Psoas muscle (tissue), 8 donors: ENCODE results near the gene STEAP3. TPM values are rescaled to one million over a fixed set of nuclear protein-coding genes. Genes with fewer than 3 reads are reported as not detected.

ENCODE experiments used
- ATAC-seq, 4 donors: fragments of 200-7000 bp; cut with Tn5 transposase; one replicate each; pipeline ENCODE4 v1.9.1; 2020; ENCODE audit warnings: moderate library complexity in 3 of 4, mild to moderate bottlenecking in 2 of 4
- DNase-seq, 2 donors: peaks; one replicate each; pipeline ENCODE4 v3.0.0-alpha.2; 2020
- H3K27ac ChIP-seq: fragments of 200-600 bp; one replicate; pipeline ENCODE4 v1.8.0; 2022
- H3K27me3 ChIP-seq, 3 donors: fragments of 200-600 bp in 1 of 3; one replicate each; pipeline versions ENCODE4 v1.6.1 to v1.8.0; 2013 to 2022; ENCODE audit warnings: low read length in 2 of 3, mild to moderate bottlenecking in 2 of 3, moderate library complexity in 1 of 3; ENCODE audit not compliant: insufficient read depth in 3 of 3
- H3K36me3 ChIP-seq, 2 donors: fragments of 200-600 bp in 1 of 2; one replicate each; pipeline versions ENCODE4 v1.6.1 to v1.8.0; 2013 to 2022; ENCODE audit warnings: low read depth in 1 of 2, mild to moderate bottlenecking in 1 of 2, moderate library complexity in 1 of 2; ENCODE audit not compliant: insufficient read depth in 1 of 2
- H3K4me1 ChIP-seq: fragments of 200-600 bp; one replicate; pipeline ENCODE4 v1.8.0; 2022
- H3K4me3 ChIP-seq: fragments of 200-600 bp; one replicate; pipeline ENCODE4 v1.8.0; 2022; ENCODE audit warnings: mild to moderate bottlenecking
- H3K9me3 ChIP-seq: fragments of 200-600 bp; one replicate; pipeline ENCODE4 v1.8.0; 2022
- CTCF ChIP-seq: fragments of 200-600 bp; IDR thresholded peaks from one replicate; pipeline ENCODE4 v1.8.0; 2022; ENCODE audit warnings: antibody characterized with exemption
- WGBS, 3 donors: extraction: QIAGEN DNeasy Blood & Tissue Kit; methylation state at CpG; one replicate each; pipeline versions ENCODE4 v1.1.6 to v1.1.7; 2013; 5-methylcytosine and 5-hydroxymethylcytosine counted together
- intact Hi-C, 2 donors: fragments of 100-400 bp; cut with DNase I; formaldehyde crosslinking; loops; one replicate each; pipeline versions ENCODE4 v1.11.0 to v1.14.2; 2022
- polyA plus RNA-seq, 3 donors: library from polyadenylated mRNA; stranded (reverse); fragments of 200-250 nt; gene quantifications; one replicate each; pipeline ENCODE4 v1.2.3, GENCODE V29; 2013
- total RNA-seq, 4 donors: library from RNA; stranded (reverse); fragmentation: NEBNext Ultra II Directional in 2 of 4; extraction: Animal tissue kit (Norgen Biotek cat#: 25700) in 2 of 4; gene quantifications; one replicate each; pipeline versions ENCODE4 v1.2.1 to v1.2.4, GENCODE V29; 2021 to 2023
- donor health status: healthy with polysubstance abuse.
- donor health status: DM: no; HTN: no; CAD: no; lungs with moderate emphysema.
- donor health status: Bipolar disorder and iron deficiency.
- donor health status: healthy.
- donor health status: DM: yes; HTN: yes; CAD: no.
- donor health status: DM: no; HTN: no; CAD: no.
- donor health status: DM: no; HTN: no; CAD: no.
- donor health status: DM: yes; HTN: yes; CAD: no.

STEAP3 gene
- total and polyA plus RNA-seq, 7 donors = 8.6 to 47.4 (median 15.7) TPM

- Histone ChIP-seq H3K36me3 (peaks cover 0 to 52% of the 10 kb centered on the region in 2 donors), H3K9me3 (no peaks in the 10 kb centered on the region), H3K27ac (no peak overlapping the region), H3K27me3 (no peaks in the 10 kb centered on the region), H3K4me1 (peaks cover 20% of the 10 kb centered on the region), H3K4me3 (no peak overlapping the region)
- DNase-seq = no peak
- TF ChIP-seq CTCF = no peak
- intact Hi-C loops = no loop called here
- 82 to 87% (median 84%) methylated on average over 17 of the region's 17 CpGs for WGBS, 3 donors
- ATAC-seq = no peak
Observed at GRCh38 chr2:119245076-119245840, 21.6 kb downstream of the STEAP3 start.

- H3K4me1 ChIP-seq = peaks cover 19% of the 10 kb centered on the region
- no peak overlapping the region for H3K4me3 ChIP-seq
- no peaks in the 10 kb centered on the region for H3K27me3 ChIP-seq
- no peak overlapping the region for H3K27ac ChIP-seq
- no peak for TF ChIP-seq CTCF
- WGBS, 3 donors = 96 to 100% (median 99%) methylated on average over 3 of the region's 3 CpGs
- ATAC-seq (no peak), DNase-seq (no peak)
- peaks cover 0 to 58% of the 10 kb centered on the region in 2 donors for H3K36me3 ChIP-seq
- no peaks in the 10 kb centered on the region for H3K9me3 ChIP-seq
- intact Hi-C loops = no loop called here
Observed at GRCh38 chr2:119245841-119246230, 22.2 kb downstream of the STEAP3 start.

GRCh38 chr2:119246884-119247843 is 23.5 kb downstream of the STEAP3 start:
- Histone ChIP-seq H3K36me3 (peaks cover 0 to 72% of the 10 kb centered on the region in 2 donors), H3K27me3 (no peaks in the 10 kb centered on the region), H3K9me3 (no peaks in the 10 kb centered on the region), H3K4me3 (no peak overlapping the region), H3K27ac (no peak overlapping the region), H3K4me1 (peaks cover 13% of the 10 kb centered on the region)
- TF ChIP-seq CTCF = no peak
- no peak for DNase-seq
- intact Hi-C loops = no loop called here
- 87 to 91% (median 87%) methylated on average over 24 of the region's 24 CpGs for WGBS, 3 donors
- no peak for ATAC-seq

- Histone ChIP-seq H3K4me3 (no peak overlapping the region), H3K4me1 (peaks cover 12% of the 10 kb centered on the region), H3K27me3 (no peaks in the 10 kb centered on the region), H3K9me3 (no peaks in the 10 kb centered on the region), H3K36me3 (peaks cover 0 to 75% of the 10 kb centered on the region in 2 donors), H3K27ac (no peak overlapping the region)
- ATAC-seq (no peak), DNase-seq (no peak)
- WGBS, 3 donors = 96 to 98% (median 97%) methylated on average over 29 of the region's 29 CpGs
- TF ChIP-seq CTCF = no peak
- intact Hi-C loops = no loop called here
Observed at GRCh38 chr2:119247844-119248271, 24.2 kb downstream of the STEAP3 start.
